Smooth muscle cell (in vitro differentiated cells): Measurements from ENCODE around the gene UNC5C. TPM values are rescaled to one million over a fixed set of nuclear protein-coding genes. Genes with fewer than 3 reads are reported as not detected.

Source experiments
- DNase-seq: peaks from one replicate; lab custom pipeline; 2025; ENCODE audit not compliant: unreplicated experiment; lab: John Stamatoyannopoulos, UW
- H2AFZ ChIP-seq: fragments of 200-600 bp; sonication (generic); 2 replicates; pipeline ENCODE4 v1.6.0; 2016; ENCODE audit warnings: antibody characterized with exemption, low read depth, mild to moderate bottlenecking
- H3F3A ChIP-seq: fragments of 200-600 bp; sonication (generic); 2 replicates; pipeline ENCODE4 v1.6.0; 2017; ENCODE audit warnings: antibody characterized with exemption, low read depth
- H3K27ac ChIP-seq: fragments of 200-600 bp; sonication (generic); 2 replicates; pipeline ENCODE4 v1.5.1; 2016; ENCODE audit warnings: low read depth, mild to moderate bottlenecking
- H3K27me3 ChIP-seq: fragments of 200-600 bp; sonication (generic); 2 replicates; pipeline ENCODE4 v1.6.1; 2016; ENCODE audit warnings: low read depth, mild to moderate bottlenecking
- H3K36me3 ChIP-seq: fragments of 200-600 bp; sonication (generic); 2 replicates; pipeline ENCODE4 v1.5.1; 2016; ENCODE audit warnings: low read depth
- H3K4me1 ChIP-seq: fragments of 200-600 bp; sonication (generic); 2 replicates; pipeline ENCODE4 v1.5.1; 2016; ENCODE audit warnings: low read depth
- H3K4me2 ChIP-seq: fragments of 200-600 bp; sonication (generic); 2 replicates; pipeline ENCODE4 v1.6.0; 2016; ENCODE audit warnings: mild to moderate bottlenecking
- H3K4me3 ChIP-seq: fragments of 200-600 bp; sonication (generic); 2 replicates; pipeline ENCODE4 v1.5.1; 2016; ENCODE audit warnings: mild to moderate bottlenecking
- H3K79me2 ChIP-seq: fragments of 200-600 bp; sonication (generic); 2 replicates; pipeline ENCODE4 v1.6.0; 2016; ENCODE audit warnings: low read depth, mild to moderate bottlenecking
- H3K9ac ChIP-seq: fragments of 200-600 bp; sonication (generic); 2 replicates; pipeline ENCODE4 v1.6.0; 2016; ENCODE audit warnings: low read depth
- H3K9me3 ChIP-seq: fragments of 200-600 bp; sonication (generic); replicated peaks from 2 replicates; pipeline ENCODE4 v1.5.1; 2016; ENCODE audit warnings: low read depth
- H4K20me1 ChIP-seq: fragments of 200-600 bp; sonication (generic); 2 replicates; pipeline ENCODE4 v1.6.0; 2016; ENCODE audit warnings: low read depth
- WGBS: methylation state at CpG from one replicate; pipeline ENCODE4 v1.1.7; 2016; ENCODE audit warnings: low lambda C conversion rate; 5-methylcytosine and 5-hydroxymethylcytosine counted together
- polyA plus RNA-seq: library from polyadenylated mRNA; unstranded; fragments of >200 nt; fragmentation: Nextera tagmentation; extraction: Ambion mirVana; gene quantifications from 2 replicates; pipeline ENCODE4 v1.2.1, GENCODE V29; 2016
- total RNA-seq: library from RNA; depleted of rRNA; stranded (reverse); fragments of >200 nt; gene quantifications from 2 replicates; pipeline ENCODE4 v1.2.3, GENCODE V29; 2014
- TF ChIP-seq, protein P1 (sequence below): fragments of 200-600 bp; sonication (generic); IDR thresholded peaks from 2 replicates; pipeline ENCODE4 v1.5.1; 2017; ENCODE audit warnings: borderline replicate concordance, mild to moderate bottlenecking, antibody characterized with exemption; ENCODE audit not compliant: insufficient read depth, poor library complexity, severe bottlenecking

UNC5C gene
- total and polyA plus RNA-seq, 2 experiments from 2014 or later, result 2.0 to 15.6 TPM

DNA sequence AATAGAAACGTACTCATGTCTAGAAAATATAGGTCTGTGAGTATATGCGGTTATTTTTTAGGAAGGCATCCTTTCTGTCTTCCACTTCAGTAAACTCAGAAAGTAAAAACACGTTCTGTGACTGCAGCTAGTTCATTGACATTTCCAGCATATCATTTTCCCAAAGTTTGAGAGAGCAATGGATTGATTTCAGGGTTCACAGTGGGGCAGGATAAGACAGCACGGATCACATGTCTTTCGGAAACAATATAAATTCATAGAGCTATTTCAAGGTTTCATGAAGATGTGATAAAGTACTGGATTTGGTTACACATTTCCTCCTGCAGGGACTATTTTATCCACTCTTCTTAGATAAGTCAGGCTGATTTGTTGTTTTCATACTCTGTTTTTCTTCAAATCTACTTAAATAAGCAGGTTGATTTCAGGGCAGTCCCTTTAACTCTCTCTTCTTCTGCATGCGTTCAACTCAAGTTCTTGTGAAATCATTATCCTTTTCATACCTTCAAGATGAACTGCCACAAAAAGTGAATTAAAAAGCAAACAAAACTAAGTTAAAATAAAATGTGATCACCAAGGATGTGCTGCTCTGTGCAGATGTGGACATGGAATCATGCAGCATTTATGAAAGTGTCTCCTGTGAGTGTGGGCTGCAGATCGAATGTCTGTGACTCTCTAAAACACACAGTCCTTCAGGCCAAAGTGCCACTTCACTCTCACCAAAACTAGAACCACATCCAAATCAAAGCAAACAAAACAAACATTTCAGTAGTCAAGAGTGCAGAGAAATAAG lies 187.7 kb downstream of the UNC5C start:
- no peaks in the 10 kb centered on the region for H3K9me3 ChIP-seq
- no peak for DNase-seq
- no peaks in the 10 kb centered on the region for H4K20me1 ChIP-seq
- H3K27ac ChIP-seq, result no peak overlapping the region
- no peak overlapping the region for H3K9ac ChIP-seq
- H3K4me2 ChIP-seq, result peak overlapping the region; percentile 56
- peaks cover 7% of the 10 kb centered on the region for H3K79me2 ChIP-seq
- no peak overlapping the region for H3K4me3 ChIP-seq
- H3K27me3 ChIP-seq, result no peaks in the 10 kb centered on the region
- peaks cover 3% of the 10 kb centered on the region for H3F3A ChIP-seq
- peaks cover 17% of the 10 kb centered on the region for H3K4me1 ChIP-seq
- WGBS, result 85% methylated on average over 7 of the region's 7 CpGs
- peak overlapping the region; percentile 68 for H2AFZ ChIP-seq
- no peaks in the 10 kb centered on the region for H3K36me3 ChIP-seq
- TF ChIP-seq, protein P1, sequence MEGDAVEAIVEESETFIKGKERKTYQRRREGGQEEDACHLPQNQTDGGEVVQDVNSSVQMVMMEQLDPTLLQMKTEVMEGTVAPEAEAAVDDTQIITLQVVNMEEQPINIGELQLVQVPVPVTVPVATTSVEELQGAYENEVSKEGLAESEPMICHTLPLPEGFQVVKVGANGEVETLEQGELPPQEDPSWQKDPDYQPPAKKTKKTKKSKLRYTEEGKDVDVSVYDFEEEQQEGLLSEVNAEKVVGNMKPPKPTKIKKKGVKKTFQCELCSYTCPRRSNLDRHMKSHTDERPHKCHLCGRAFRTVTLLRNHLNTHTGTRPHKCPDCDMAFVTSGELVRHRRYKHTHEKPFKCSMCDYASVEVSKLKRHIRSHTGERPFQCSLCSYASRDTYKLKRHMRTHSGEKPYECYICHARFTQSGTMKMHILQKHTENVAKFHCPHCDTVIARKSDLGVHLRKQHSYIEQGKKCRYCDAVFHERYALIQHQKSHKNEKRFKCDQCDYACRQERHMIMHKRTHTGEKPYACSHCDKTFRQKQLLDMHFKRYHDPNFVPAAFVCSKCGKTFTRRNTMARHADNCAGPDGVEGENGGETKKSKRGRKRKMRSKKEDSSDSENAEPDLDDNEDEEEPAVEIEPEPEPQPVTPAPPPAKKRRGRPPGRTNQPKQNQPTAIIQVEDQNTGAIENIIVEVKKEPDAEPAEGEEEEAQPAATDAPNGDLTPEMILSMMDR, result no peak

GRCh38 chr4:95360256-95360903 lies 188.4 kb downstream of the UNC5C start:
- Histone ChIP-seq H3K9ac (no peak overlapping the region), H2AFZ (peak overlapping the region; percentile 68), H3K4me2 (peak overlapping the region; percentile 56), H3K9me3 (no peaks in the 10 kb centered on the region), H3K4me3 (no peak overlapping the region), H3K36me3 (no peaks in the 10 kb centered on the region), H3K27ac (no peak overlapping the region), H4K20me1 (no peaks in the 10 kb centered on the region), H3K27me3 (no peaks in the 10 kb centered on the region), H3F3A (peaks cover 3% of the 10 kb centered on the region), H3K79me2 (peaks cover under 1% of the 10 kb centered on the region), H3K4me1 (peaks cover 17% of the 10 kb centered on the region)
- 53% methylated on average over 3 of the region's 3 CpGs for WGBS
- TF ChIP-seq, protein P1, result no peak
- DNase-seq, result no peak

GRCh38 chr4:95358421-95358820 lies 190.4 kb downstream of the UNC5C start:
- Histone ChIP-seq H3F3A (peaks cover 3% of the 10 kb centered on the region), H3K4me1 (peaks cover 11% of the 10 kb centered on the region), H3K79me2 (no peaks in the 10 kb centered on the region), H3K4me3 (no peak overlapping the region), H3K4me2 (peak overlapping the region; percentile 39), H3K9me3 (no peaks in the 10 kb centered on the region), H3K36me3 (no peaks in the 10 kb centered on the region), H3K27ac (peak overlapping the region; percentile 13), H3K9ac (no peak overlapping the region), H4K20me1 (no peaks in the 10 kb centered on the region), H2AFZ (peak overlapping the region; percentile 49), H3K27me3 (no peaks in the 10 kb centered on the region)
- DNase-seq, result no peak
- TF ChIP-seq, protein P1, result no peak
- WGBS, result 30% methylated on average over 1 of the region's 1 CpG
